HL-60/S4 treated with phorbol 12-myristate 13-acetate at 8.2 ng/mL for 4 days and 3 days (cell line): ENCODE results near the gene FLT1.

Experiments used
- in situ Hi-C: fragments of 300-500 bp; cut with MboI; formaldehyde crosslinking; loops from 2 replicates; pipeline ENCODE4 v1.15.0; 2022; ENCODE audit warnings: low sequenced_read_pairs

FLT1 gene

GRCh38 chr13:28488376-28489005, 6.4 kb downstream of the FLT1 start:
- in situ Hi-C loops, result no loop called here

- in situ Hi-C loops, result no loop called here
Observed at GRCh38 chr13:28485996-28486543, 8.9 kb downstream of the FLT1 start.

- in situ Hi-C loops, result no loop called here
Observed at GRCh38 chr13:28485551-28485950, 9.4 kb downstream of the FLT1 start.

GRCh38 chr13:28485097-28485496, 9.8 kb downstream of the FLT1 start:
- in situ Hi-C loops, result no loop called here

GRCh38 chr13:28483313-28483931, 11.5 kb downstream of the FLT1 start:
- in situ Hi-C loops, result no loop called here

GRCh38 chr13:28479005-28479404, 15.9 kb downstream of the FLT1 start:
- in situ Hi-C loops, result no loop called here

GRCh38 chr13:28478127-28478526, 16.8 kb downstream of the FLT1 start:
- in situ Hi-C loops, result no loop called here

- in situ Hi-C loops, result no loop called here
Observed at GRCh38 chr13:28477709-28477973, 17.3 kb downstream of the FLT1 start.

- in situ Hi-C loops, result no loop called here
Observed at GRCh38 chr13:28476919-28477708, 17.8 kb downstream of the FLT1 start.

GRCh38 chr13:28475916-28476725, 18.8 kb downstream of the FLT1 start:
- in situ Hi-C loops, result no loop called here

GRCh38 chr13:28474491-28475134, 20.3 kb downstream of the FLT1 start:
- in situ Hi-C loops, result no loop called here

- in situ Hi-C loops, result no loop called here
Observed at GRCh38 chr13:28473044-28473443, 21.9 kb downstream of the FLT1 start.

GRCh38 chr13:28471421-28471820, 23.5 kb downstream of the FLT1 start:
- in situ Hi-C loops, result no loop called here

- in situ Hi-C loops, result no loop called here
Observed at GRCh38 chr13:28470296-28470695, 24.6 kb downstream of the FLT1 start.

- in situ Hi-C loops, result no loop called here
Observed at GRCh38 chr13:28469316-28469715, 25.6 kb downstream of the FLT1 start.

GRCh38 chr13:28468023-28468915, 26.7 kb downstream of the FLT1 start:
- in situ Hi-C loops, result no loop called here

GRCh38 chr13:28467034-28467433, 27.9 kb downstream of the FLT1 start:
- in situ Hi-C loops, result no loop called here

- in situ Hi-C loops, result no loop called here
Observed at GRCh38 chr13:28466151-28466550, 28.8 kb downstream of the FLT1 start.

- in situ Hi-C loops, result no loop called here
Observed at GRCh38 chr13:28464861-28465460, 30.0 kb downstream of the FLT1 start.
